ENCODE measurements around the gene SPACA6.
A peak's percentile ranks its signal among the peaks of the same experiment; 100 is the strongest.
"Not testable (repeated sequence)": the region's sequence is repeated elsewhere in the genome, so short reads cannot be mapped to it uniquely, and the experiment has no call there.

Gene SPACA6

GRCh38 chr19:51693260-51693659 lies at the start of gene SPACA6:
TSS of gene SPACA6 (plus strand) at chr19:51693330. CDS start at chr19:51693527, 197 bp downstream.
- DNase-seq = no peak

- no peak for DNase-seq
Measured at GRCh38 chr19:51644636-51645271, 48.4 kb upstream of the SPACA6 start.

GRCh38 chr19:51646730-51647129 lies 46.4 kb upstream of the SPACA6 start, which contains the start of gene SIGLEC14:
TSS of gene SIGLEC14 (minus strand) at chr19:51646825. CDS start at chr19:51646759, 66 bp downstream.
- not testable (repeated sequence) for DNase-seq

GRCh38 chr19:51647318-51647717 lies 45.8 kb upstream of the SPACA6 start:
- DNase-seq = no peak

- no peak for DNase-seq
Measured at GRCh38 chr19:51651216-51651846, 41.8 kb upstream of the SPACA6 start.

- DNase-seq = no peak
Measured at GRCh38 chr19:51652266-51652665, 40.9 kb upstream of the SPACA6 start.

- no peak for DNase-seq
Measured at GRCh38 chr19:51653162-51653561, 40.0 kb upstream of the SPACA6 start.

GRCh38 chr19:51654783-51655182 lies 38.3 kb upstream of the SPACA6 start:
- no peak for DNase-seq

GRCh38 chr19:51660975-51661600 lies 32.0 kb upstream of the SPACA6 start:
- DNase-seq = peak; percentile 73

- DNase-seq = no peak
Measured at GRCh38 chr19:51663650-51664049, 29.5 kb upstream of the SPACA6 start.

DNA sequence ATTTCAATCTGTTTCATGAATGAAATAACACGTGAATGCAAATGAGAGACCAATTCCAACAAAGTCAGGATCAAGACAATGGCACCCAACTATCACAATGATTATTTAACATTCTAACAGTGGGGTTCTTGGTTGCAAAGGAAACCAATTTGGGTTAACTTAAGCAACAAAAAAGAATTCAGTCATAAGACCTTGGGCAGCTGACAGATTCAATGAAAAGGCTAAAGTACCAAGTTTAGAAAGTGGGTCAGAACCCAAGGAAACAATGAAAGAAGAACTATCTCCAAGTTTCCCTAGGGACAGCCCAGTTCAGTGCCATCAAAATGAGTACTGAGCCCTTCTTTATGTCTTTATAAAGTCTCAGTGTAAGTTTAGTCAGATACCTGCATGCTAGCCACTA lies 29.0 kb upstream of the SPACA6 start:
- DNase-seq = no peak

GRCh38 chr19:51664997-51665396 lies 28.1 kb upstream of the SPACA6 start:
- no peak for DNase-seq

GRCh38 chr19:51668216-51668615 lies 24.9 kb upstream of the SPACA6 start:
- no peak for DNase-seq

DNA sequence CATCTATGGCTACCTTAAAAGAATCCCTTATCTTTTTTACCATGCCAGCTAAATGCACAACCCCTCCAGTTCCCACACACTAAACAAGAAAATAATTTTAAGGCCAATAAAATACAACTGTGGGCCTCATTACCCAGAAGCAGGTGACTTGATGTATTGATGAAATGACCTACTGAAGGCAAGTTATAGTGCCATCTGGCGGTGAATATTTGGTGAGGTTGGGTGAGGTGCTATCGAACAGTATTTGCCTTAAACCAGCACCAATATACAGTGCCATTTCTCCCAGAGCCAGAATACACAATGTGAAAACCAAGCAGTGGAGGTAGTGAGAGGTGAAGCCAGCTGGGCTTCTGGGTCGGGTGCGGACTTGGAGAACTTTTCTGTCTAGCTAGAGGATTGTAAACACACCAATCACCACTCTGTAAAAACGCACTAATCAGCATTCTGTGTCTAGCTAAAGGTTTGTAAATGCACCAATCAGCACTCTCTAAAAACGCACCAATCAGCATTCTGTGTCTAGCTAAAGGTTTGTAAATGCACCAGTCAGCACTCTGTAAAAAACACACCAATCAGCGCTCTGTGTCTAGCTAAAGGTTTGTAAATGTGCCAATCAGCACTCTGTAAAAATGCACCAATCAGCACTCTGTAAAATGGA lies 17.1 kb upstream of the SPACA6 start:
- peak; percentile 19 for DNase-seq

DNA sequence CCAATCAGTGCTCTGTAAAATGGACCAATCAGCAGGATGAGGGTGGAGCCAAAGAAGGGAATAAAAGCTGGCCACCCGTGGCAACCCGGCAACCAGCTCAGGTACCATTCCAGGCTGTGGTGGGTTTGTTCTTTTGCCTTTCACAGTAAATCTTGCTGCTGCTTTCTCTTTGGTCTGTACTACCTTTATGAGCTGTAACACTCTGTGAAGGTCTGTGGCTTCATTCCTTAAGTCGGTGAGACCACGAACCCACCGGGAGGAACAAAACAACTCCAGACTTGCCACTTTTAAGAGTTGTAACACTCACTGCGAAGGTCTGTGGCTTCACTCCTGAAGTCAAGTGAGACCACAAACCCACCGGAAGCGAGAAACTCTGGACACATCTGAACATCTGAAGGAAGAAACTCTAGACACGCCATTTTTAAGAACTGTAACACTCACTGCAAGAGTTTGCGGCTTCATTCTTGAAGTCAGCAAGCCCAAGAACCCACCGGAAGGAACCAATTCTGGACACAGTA lies 16.5 kb upstream of the SPACA6 start:
- DNase-seq = peak; percentile 51

DNA sequence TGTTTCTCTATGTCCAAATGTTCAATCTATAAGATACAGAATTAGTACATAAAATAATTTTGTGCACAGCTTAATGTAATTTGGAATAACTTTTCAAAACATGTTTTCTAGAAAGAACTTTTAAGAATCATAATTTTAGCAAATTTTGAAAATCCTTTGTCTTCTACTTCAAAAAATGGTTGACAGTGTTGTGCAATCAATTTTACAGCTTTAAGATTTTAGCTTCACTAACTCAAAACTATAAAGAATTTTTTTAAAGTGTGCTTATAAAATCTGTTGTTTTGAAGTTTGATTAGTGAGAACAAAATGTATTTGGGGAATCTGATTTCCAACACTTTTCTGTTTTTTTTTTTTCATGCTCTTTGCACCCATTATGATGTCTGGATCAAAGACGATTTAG lies 12.7 kb upstream of the SPACA6 start:
- DNase-seq = no peak

DNA sequence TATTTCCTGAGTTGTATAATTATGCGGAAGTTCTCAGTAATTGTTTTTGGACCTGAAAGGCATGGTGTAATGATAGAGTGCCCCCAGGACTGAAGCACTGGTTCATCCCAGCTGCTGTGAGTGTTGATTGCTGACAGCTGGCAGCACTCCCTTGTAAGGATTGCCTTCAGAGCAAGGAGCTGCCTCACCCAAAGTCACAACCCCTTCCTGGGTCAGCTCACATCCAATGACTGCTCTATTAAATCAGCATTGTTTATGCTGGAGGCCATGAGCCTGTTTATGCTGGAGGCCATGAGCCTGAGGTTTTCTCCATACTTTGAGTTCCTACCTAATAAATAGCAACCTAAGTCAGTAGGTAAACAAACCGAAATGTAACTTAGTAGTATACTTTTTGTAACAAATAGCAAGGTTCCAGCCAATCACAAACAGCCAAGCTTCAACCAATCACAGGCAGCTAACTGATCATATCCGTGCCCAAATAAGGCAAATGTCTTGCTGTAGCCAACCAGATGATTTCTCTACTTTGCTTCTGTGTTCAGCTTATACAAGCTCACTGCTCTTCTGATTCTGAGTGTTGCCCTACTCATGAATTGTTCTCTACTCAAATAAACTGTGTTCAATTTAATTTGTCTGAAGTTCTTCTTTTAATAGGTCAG lies 11.7 kb upstream of the SPACA6 start:
- no peak for DNase-seq

DNA sequence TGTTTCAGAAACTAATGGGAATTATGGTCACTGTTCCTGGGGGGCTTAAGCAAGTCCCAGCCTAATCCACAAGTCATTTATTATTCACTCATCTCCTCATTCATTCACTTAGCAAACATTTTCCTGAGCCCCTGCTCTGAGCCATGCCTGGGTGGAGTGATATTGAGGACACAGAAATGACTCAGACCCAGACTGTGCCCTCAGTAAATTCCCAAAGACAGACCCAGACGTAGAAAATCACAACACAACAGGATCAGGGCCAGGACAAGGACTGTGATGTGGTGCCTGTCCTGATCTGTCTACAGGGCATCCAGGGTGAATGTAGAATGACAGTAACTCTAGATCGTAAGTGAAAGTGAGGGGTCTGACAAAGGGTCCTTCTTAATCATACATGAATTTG lies 7.0 kb upstream of the SPACA6 start:
- no peak for DNase-seq

DNA sequence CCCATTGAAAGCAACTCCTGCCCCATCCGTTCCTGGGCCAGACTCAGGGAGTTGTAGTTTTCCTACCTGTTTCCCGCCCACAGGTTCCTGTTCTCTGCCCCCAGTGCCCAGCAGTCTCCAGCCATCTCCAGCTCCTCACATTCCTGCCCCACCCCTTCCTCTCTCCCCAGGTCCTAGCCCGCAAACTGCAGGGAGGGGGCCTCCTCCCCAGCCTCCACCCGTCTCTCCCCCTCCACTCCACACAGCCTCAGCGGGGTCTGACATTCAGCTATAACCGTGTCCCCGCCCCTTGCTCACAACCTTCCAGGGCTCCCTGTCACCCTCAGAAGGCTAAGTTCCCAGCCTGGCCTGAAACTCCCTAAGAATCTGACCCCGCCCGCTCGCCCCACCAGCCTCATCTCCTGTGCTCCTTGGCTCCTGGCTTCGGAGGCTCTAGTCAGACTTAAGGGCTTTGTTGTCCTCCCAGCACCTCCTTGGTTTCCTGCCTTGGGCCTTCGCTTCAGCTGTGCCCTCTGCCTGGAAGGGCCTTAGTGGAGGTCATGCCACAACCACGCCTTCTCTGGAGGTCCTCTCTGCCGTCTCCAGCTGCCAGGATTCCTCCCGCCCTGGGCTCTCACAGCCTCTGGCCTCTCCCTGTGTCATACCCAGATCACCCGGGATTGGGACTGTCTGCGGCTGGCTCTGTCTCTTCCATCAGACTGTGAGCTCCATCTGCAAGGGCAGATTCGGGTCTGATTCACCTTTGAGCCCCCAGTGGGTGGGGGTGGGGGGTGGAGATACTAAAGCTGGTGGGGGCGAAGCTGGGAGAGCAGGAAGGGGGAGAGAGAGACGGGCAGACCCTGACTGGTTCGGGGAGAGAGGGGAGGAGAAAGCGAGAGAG lies 5.1 kb upstream of the SPACA6 start:
- no peak for DNase-seq

GRCh38 chr19:51688671-51689571 lies 4.2 kb upstream of the SPACA6 start:
- peak; percentile 40 for DNase-seq

Data from CD4-positive, alpha-beta T cell treated with Interleukin-17A for 4 hours (primary cell).